ENCODE results near the gene PUS7L. TPM values are rescaled to one million over a fixed set of nuclear protein-coding genes. Genes with fewer than 3 reads are reported as not detected.
A peak's percentile ranks its signal among the peaks of the same experiment; 100 is the strongest.

The PUS7L gene
- total RNA-seq, 1 donor from 2014 or later, result 7.4 TPM

GRCh38 chr12:43797561-43798217, 39.1 kb upstream of the PUS7L start:
- no peak overlapping the region for H3K4me3 Mint-ChIP-seq
- H3K27ac Mint-ChIP-seq, result no peak overlapping the region
- no peak for TF ChIP-seq CTCF (conservative IDR thresholded peaks at IDR 0.05)
- no peaks in the 10 kb centered on the region for H3K9me3 Mint-ChIP-seq
- H3K4me1 Mint-ChIP-seq (ENCODE audit: unreplicated experiment), result no peaks in the 10 kb centered on the region
- H3K27me3 Mint-ChIP-seq, result no peaks in the 10 kb centered on the region
- DNase-seq (ENCODE audit: extremely low spot score, unreplicated experiment), result no peak
- peaks cover 27% of the 10 kb centered on the region for H3K36me3 Mint-ChIP-seq

DNA sequence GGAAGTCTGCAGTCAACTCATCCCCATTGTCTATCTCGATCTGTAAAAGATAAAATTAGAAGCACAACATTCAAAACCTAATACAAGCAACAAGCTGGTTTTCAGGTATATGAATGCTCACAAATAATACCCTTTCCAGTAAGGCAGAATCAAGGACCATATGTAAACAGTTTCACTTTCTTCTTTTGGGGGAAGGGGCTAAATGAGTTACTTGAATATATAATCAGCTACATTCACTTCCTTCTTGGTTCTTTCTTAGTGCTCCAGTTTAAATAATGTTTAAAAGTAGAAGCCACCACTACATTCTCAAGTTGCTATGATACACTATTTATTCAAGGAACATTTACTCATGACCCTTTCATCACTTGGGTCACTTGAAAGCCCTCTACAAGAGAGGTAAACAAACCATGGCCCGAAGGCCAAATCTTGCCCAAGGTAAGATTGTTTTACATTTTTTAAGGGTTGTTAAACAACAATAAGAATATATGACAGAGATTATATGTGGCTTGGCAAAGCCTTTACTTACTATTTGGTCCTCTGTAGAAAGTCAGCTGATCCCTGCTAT, 37.2 kb upstream of the PUS7L start:
- peaks cover 30% of the 10 kb centered on the region for H3K36me3 Mint-ChIP-seq
- no peak for TF ChIP-seq CTCF (conservative IDR thresholded peaks at IDR 0.05)
- no peaks in the 10 kb centered on the region for H3K27me3 Mint-ChIP-seq
- H3K4me3 Mint-ChIP-seq, result peak overlapping the region; percentile 54
- DNase-seq (ENCODE audit: extremely low spot score, unreplicated experiment), result no peak
- H3K27ac Mint-ChIP-seq, result no peak overlapping the region
- no peaks in the 10 kb centered on the region for H3K9me3 Mint-ChIP-seq
- H3K4me1 Mint-ChIP-seq (ENCODE audit: unreplicated experiment), result no peaks in the 10 kb centered on the region

- no peak for DNase-seq (ENCODE audit: extremely low spot score, unreplicated experiment)
- peaks cover 10% of the 10 kb centered on the region for H3K36me3 Mint-ChIP-seq
- TF ChIP-seq CTCF (conservative IDR thresholded peaks at IDR 0.05), result no peak
- H3K4me1 Mint-ChIP-seq (ENCODE audit: unreplicated experiment), result no peaks in the 10 kb centered on the region
- H3K4me3 Mint-ChIP-seq, result no peak overlapping the region
- no peaks in the 10 kb centered on the region for H3K9me3 Mint-ChIP-seq
- no peak overlapping the region for H3K27ac Mint-ChIP-seq
- H3K27me3 Mint-ChIP-seq, result no peaks in the 10 kb centered on the region
Observed at GRCh38 chr12:43789941-43790340, 31.4 kb upstream of the PUS7L start.

DNA sequence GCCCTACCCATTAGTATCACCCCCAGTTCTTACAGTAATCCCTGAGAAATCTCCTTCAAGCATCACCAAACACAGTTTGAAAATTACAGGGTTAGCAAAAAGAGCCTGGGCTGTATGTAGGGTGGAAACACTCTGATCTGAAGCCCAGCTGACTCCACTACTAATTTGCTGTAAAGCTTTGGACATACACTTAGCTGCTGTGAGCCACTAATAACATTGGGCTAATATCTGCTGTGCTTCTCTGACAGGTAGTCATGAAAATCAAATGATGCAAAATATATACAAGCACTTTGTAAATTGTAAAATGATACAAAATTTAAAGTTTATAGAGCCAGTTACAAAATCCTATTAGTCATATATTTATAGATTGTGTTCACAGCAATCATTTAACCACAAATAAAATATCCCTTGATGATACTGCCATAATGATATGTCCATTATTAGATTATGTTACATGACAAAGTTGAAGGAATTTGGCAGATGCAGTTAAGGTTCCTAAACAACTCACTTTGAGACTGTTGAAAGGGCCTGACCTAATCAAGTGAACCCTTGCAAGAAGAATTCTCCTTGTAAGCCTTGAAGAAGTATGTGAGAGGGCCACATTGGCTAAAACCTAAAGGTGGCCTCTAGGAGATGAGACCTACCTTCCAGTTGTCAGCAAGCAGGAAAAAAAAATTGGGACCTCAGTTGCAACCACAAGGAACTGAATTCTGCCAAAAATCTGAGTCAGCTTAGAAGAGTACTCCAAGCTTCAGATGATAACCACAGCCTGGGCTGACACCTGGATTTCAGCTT, 28.5 kb upstream of the PUS7L start:
- Mint-ChIP-seq H3K4me3 (no peak overlapping the region), H3K9me3 (no peaks in the 10 kb centered on the region), H3K27me3 (no peaks in the 10 kb centered on the region), H3K4me1 (ENCODE audit: unreplicated experiment) (no peaks in the 10 kb centered on the region), H3K27ac (no peak overlapping the region), H3K36me3 (peaks cover 4% of the 10 kb centered on the region)
- TF ChIP-seq CTCF (conservative IDR thresholded peaks at IDR 0.05), result no peak
- DNase-seq (ENCODE audit: extremely low spot score, unreplicated experiment), result no peak

- Mint-ChIP-seq H3K4me1 (ENCODE audit: unreplicated experiment) (no peaks in the 10 kb centered on the region), H3K27ac (no peak overlapping the region), H3K9me3 (no peaks in the 10 kb centered on the region), H3K27me3 (no peaks in the 10 kb centered on the region), H3K36me3 (no peaks in the 10 kb centered on the region), H3K4me3 (no peak overlapping the region)
- DNase-seq (ENCODE audit: extremely low spot score, unreplicated experiment), result no peak
- peak; percentile 70 for TF ChIP-seq CTCF (conservative IDR thresholded peaks at IDR 0.05)
Observed at GRCh38 chr12:43776498-43776897, 17.9 kb upstream of the PUS7L start.
